Measurements from ENCODE around the gene ZG16. TPM values are rescaled to one million over a fixed set of nuclear protein-coding genes. Genes with fewer than 3 reads are reported as not detected.
"Not testable (repeated sequence)": the region's sequence is repeated elsewhere in the genome, so short reads cannot be mapped to it uniquely, and the experiment has no call there.

ZG16 gene
- total RNA-seq, 1 experiment from 2014 or later: not detected

DNA sequence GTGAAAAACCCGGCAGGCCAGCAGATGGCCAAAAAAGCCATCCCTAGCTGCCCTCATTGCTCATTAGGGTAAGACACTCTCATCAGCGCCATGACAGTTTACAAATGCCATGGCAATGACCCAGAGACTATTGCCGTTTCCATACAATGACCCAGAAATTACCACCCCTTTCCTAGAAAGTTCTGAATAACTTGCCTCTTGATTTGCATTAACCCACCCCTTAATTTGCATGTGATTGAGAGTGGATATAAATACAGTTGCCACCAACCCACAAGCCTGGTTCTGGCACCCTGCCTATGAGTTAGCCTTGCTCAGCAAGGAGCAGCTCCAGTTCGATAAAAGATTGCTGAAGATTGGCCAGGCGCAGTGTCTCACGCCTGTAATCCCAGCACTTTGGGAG, 16.2 kb upstream of the ZG16 start:
- no peak overlapping the region for H3K4me3 ChIP-seq (ENCODE audit: insufficient read depth, low read depth, low read length)
- no peaks in the 10 kb centered on the region for H3K27me3 ChIP-seq (ENCODE audit: control insufficient read depth, insufficient read depth, low read length)
- H3K36me3 ChIP-seq (replicated peaks; ENCODE audit: control insufficient read depth, insufficient read depth, low read length): no peaks in the 10 kb centered on the region
- no peak for DNase-seq

DNA sequence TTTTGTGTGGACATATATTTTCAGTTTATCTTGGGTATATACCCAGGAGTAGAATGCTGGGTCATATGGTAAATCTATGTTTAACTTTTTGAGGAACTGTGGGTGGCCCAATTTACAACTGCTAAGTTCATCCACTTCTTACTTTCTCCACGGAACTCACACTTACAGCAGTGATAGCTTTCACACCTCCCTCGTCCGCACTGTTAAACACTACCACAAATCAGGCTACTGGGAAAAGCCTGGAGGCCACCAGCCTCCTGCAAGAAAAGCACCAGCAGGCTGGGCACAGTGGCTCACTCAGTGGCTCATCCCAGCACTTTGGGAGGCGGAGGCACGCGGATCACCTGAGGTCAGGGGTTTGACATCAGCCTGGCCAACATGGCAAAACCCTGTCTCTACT, 14.7 kb upstream of the ZG16 start:
- Histone ChIP-seq H3K27me3 (ENCODE audit: control insufficient read depth, insufficient read depth, low read length) (no peaks in the 10 kb centered on the region), H3K36me3 (replicated peaks; ENCODE audit: control insufficient read depth, insufficient read depth, low read length) (no peaks in the 10 kb centered on the region), H3K4me3 (ENCODE audit: insufficient read depth, low read depth, low read length) (no peak overlapping the region)
- no peak for DNase-seq

DNA sequence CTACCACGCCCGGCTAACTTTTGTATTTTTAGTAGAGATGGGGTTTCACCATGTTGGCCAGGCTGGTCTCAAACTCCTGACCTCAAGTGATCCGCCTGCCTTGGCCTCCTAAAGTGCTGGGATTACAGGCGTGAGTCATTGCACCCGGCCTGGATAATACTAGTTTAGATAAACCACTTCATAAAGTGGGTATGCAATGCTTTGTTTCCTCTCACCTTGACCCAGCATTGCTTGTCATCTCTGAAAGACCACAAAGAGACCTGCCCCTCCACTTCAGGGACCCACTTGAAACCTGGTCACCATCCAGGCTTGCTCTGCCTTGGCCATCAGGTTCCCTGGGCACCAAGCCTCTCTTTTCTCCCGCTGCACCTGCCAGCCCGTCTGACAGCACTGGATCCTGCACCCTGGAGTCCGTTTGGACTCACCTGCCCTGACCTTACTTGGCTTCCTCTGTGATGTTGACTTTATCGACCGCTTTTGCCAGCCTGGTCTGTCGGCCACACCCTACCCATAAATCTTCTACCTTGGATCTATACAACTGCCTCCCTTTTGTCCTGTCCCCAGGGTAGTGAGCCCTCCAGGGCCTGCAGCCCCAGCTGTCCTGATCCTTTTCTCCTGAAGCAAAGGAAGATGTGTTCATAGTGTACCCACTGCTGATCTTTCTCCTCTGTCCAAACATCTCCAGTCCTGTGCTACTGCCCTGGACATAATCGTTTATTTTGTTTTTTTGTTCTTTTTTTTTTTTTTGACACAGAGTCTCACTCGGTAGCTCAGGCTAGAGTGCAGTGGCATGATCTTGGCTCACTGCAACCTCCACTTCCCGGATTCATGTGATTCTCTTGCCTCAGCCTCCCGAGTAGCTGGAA, 12.7 kb upstream of the ZG16 start:
- Histone ChIP-seq H3K36me3 (replicated peaks; ENCODE audit: control insufficient read depth, insufficient read depth, low read length) (no peaks in the 10 kb centered on the region), H3K4me3 (ENCODE audit: insufficient read depth, low read depth, low read length) (no peak overlapping the region), H3K27me3 (ENCODE audit: control insufficient read depth, insufficient read depth, low read length) (no peaks in the 10 kb centered on the region)
- peak; percentile 5 for DNase-seq

DNA sequence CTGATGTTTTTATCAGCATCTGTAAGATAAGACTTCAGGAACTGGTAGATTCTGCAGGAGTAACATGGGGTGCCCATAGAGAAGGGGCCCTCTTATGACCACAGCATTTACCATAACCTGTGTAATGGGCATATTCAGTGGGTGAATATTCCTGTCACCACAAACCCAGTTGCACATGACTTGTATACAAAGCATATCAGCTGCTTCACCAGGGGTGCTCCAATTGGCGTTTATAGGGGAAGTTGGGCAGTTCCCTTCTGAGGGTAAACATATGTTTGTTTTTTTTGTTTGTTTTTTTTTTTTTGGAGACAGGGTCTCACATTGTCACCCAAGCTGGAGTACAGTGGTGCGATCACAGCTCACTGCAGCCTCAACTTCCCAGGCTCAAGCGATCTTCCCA, 11.5 kb upstream of the ZG16 start:
- Histone ChIP-seq H3K27me3 (ENCODE audit: control insufficient read depth, insufficient read depth, low read length) (no peaks in the 10 kb centered on the region), H3K36me3 (replicated peaks; ENCODE audit: control insufficient read depth, insufficient read depth, low read length) (no peaks in the 10 kb centered on the region), H3K4me3 (ENCODE audit: insufficient read depth, low read depth, low read length) (no peak overlapping the region)
- DNase-seq: no peak

DNA sequence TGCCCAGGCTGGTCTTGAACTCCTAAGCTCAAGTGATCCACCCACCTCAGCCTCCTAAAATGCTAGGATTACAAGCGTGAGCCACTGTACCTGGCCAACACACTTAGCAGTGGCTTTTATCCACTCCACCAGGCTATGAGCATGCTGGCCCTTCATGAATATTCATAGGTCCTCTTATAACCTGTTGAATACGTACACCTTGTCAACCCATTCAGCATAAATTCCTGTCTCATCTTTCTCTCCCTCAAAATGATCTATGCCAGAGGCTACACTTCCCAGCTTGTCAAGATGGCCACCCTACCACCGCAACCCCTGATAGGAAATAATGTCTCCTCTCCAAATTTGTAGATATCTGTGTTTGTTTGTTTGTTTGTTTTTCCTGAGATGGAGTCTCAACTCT, 11.0 kb upstream of the ZG16 start:
- DNase-seq: no peak
- Histone ChIP-seq H3K36me3 (replicated peaks; ENCODE audit: control insufficient read depth, insufficient read depth, low read length) (no peaks in the 10 kb centered on the region), H3K4me3 (ENCODE audit: insufficient read depth, low read depth, low read length) (no peak overlapping the region), H3K27me3 (ENCODE audit: control insufficient read depth, insufficient read depth, low read length) (no peaks in the 10 kb centered on the region)

DNA sequence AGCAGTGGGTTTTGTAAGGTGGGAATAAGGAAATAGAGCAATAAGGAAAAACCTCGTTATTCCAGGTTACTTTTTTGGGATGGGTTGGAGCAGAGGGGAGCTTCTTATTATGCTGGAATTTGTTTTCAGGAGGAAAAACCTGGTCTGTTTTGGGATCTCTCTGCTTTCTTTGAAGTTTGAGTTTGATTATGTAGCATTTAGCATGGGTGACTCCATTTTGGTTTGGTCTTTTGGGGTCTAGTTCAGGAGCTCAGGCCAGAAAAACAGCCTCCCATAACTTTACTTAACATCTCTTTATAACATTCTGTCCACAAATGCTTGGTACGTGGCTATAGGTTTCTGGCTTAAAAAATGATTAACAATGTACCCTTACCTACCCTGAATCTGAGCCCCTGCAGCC, 8.5 kb upstream of the ZG16 start:
- H3K4me3 ChIP-seq (ENCODE audit: insufficient read depth, low read depth, low read length): no peak overlapping the region
- H3K36me3 ChIP-seq (replicated peaks; ENCODE audit: control insufficient read depth, insufficient read depth, low read length): no peaks in the 10 kb centered on the region
- no peaks in the 10 kb centered on the region for H3K27me3 ChIP-seq (ENCODE audit: control insufficient read depth, insufficient read depth, low read length)
- DNase-seq: no peak

DNA sequence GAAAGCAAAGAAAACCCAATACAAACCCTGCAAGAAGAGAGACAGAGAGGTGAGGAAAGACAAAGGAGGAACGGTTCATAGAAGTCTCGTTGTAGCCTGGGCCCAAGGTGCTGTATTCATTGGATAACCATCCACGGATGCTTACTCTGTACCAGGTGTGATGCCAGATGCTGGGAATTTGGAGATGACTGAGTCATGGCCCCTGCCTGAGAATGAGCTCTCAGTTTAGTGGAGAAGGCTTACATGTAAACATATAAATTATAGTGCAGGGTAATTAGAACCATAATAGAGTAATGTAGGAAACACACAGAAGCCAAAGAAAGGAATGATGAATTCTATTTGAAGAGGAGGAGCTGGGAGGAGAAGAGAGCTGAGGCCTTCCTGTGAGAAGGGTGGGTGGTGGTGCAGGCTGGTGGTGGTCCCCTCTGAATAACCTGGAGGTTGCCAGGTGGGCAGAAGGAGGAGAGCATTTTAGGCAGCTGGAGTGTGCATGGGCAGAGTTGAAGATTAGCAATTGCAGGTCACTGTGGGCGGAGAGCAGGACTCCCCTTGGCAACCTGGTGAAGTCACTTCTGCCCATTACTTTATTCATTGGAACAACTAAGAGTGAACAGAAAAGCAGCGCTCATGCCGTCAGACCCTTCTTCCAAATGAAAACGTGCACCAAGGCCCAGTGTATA, 7.7 kb upstream of the ZG16 start:
- Histone ChIP-seq H3K36me3 (replicated peaks; ENCODE audit: control insufficient read depth, insufficient read depth, low read length) (no peaks in the 10 kb centered on the region), H3K4me3 (ENCODE audit: insufficient read depth, low read depth, low read length) (no peak overlapping the region), H3K27me3 (ENCODE audit: control insufficient read depth, insufficient read depth, low read length) (no peaks in the 10 kb centered on the region)
- DNase-seq: peak; percentile 7

DNA sequence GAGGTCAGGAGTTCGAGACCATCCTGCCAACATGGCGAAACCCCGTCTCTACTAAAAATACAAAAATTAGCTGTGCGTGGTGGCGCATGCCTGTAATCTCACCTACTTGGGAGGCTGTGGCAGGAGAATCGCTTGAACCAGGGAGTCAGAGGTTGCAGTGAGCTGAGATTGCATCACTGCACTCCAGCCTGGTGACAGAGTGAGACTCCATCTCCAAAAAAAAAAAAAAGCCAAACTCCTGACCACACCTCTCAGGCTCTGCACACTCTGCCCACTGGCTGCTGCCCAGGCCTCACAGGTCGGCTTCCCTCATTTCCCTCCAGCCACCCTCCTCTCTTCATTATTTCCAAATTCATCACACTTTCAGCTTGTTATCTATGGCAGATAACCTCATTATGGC, 5.7 kb upstream of the ZG16 start:
- not testable (repeated sequence) for H3K27me3 ChIP-seq (ENCODE audit: control insufficient read depth, insufficient read depth, low read length); H3K4me3 ChIP-seq (ENCODE audit: insufficient read depth, low read depth, low read length); H3K36me3 ChIP-seq (replicated peaks; ENCODE audit: control insufficient read depth, insufficient read depth, low read length); DNase-seq

DNA sequence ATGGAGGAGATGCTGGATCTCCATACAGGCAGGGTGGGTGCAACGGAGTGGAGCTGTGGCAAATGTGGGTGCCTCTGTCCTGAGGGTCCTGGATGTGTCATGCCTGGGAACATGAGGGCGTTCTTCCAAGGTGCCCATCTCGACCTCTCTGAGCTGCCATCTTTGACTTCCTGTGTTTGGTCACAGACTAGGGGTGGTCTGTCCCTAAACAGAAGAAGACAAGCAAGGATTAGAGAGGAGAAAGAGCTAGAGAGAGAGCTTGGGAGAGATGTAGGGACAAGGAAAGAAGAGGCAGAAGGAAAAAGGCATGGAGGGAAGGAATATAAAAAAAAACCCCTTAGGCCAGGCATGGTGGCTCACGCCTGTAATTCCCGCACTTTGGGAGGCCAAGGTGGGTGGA, 3.3 kb upstream of the ZG16 start:
- Histone ChIP-seq H3K27me3 (ENCODE audit: control insufficient read depth, insufficient read depth, low read length) (peaks cover 2% of the 10 kb centered on the region), H3K36me3 (replicated peaks; ENCODE audit: control insufficient read depth, insufficient read depth, low read length) (no peaks in the 10 kb centered on the region), H3K4me3 (ENCODE audit: insufficient read depth, low read depth, low read length) (no peak overlapping the region)
- DNase-seq: no peak

DNA sequence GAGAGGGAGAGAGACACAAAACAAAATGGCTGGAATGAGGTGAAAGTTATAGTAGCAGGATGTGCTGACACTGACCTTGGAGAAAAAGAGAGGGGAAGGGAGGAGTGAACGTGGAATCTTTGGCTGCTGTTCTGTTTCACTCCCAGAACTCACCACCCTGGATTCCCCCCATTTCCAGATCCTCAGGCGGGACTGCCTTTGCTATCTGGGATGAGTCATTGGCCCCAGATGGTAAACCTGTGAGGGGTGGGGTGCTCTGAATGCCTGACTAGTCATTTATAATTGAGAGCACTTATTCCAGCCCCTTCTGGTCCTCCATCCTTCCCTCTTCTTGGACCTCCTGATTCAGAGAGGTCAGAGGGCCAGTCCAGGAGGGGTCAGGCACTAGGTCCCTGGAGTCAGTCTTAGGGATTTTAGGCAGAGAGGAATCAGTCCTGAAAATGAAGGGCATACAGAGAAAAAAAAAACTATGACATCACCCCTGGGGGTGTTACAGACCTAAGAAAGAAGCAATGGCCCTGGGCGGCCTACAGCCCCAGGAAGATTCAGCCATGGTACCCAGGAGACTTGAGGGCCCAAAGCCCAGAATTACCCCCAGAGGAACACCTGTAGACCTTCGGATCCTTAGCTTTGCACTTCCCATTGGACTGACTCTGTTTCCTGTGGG, 2.2 kb upstream of the ZG16 start:
- DNase-seq: no peak
- peaks cover 4% of the 10 kb centered on the region for H3K27me3 ChIP-seq (ENCODE audit: control insufficient read depth, insufficient read depth, low read length)
- H3K36me3 ChIP-seq (replicated peaks; ENCODE audit: control insufficient read depth, insufficient read depth, low read length): no peaks in the 10 kb centered on the region
- H3K4me3 ChIP-seq (ENCODE audit: insufficient read depth, low read depth, low read length): no peak overlapping the region

DNA sequence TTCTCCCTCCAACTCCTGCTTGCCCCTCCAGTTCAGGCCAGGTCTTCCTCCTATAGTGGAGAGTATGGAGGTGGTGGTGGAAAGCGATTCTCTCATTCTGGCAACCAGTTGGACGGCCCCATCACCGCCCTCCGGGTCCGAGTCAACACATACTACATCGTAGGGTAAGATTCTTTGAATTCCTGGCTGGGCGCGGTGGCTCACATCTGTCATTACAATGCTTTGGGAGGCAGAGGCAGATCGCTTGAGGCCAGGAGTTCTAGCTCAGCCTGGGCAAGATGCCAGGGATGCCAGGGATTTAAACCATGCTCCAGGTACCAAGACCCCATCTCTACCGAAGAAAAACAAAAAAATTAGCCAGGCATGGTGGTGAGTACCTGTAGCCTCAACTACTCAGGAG, 1.4 kb downstream of the ZG16 start:
- H3K36me3 ChIP-seq (replicated peaks; ENCODE audit: control insufficient read depth, insufficient read depth, low read length): no peaks in the 10 kb centered on the region
- no peak overlapping the region for H3K4me3 ChIP-seq (ENCODE audit: insufficient read depth, low read depth, low read length)
- DNase-seq: no peak
- peaks cover 4% of the 10 kb centered on the region for H3K27me3 ChIP-seq (ENCODE audit: control insufficient read depth, insufficient read depth, low read length)

DNA sequence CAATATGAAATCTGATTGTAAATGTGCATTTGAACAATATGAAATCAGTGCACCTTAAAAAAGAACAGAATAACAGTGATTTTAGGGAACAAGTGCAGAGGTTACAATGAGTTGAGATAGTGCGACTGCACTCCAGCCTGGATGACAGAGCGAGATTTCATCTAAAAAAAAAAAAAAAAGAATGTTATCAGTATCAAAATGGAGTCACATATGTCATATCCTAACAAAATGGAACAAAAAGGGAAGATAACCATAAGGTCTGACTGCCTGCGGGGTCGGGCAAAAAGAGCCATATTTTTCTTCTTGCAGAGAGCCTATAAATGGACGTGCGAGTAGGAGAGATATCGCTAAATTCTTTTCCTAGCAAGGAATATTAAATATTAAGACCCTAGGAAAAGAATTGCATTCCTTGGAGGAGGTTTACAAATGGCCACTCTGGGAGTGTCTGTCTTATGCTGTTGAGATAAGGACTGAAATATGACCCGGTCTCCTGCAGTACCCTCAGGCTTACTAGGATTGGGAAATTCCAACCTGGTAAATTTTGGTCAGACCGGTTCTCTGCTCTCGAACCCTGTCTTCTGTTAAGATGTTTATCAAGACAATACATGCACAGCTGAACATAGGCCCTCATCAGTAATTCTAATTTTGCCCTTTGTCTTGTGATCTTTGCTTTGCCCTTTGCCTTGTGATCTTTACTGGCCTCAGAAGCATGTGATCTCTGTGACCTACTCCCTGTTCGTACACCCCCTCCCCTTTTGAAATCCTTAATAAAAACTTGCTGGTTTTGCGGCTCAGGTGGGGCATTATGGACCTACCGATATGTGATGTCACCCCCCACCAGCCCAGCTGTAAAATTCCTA, 5.3 kb downstream of the ZG16 start:
- H3K4me3 ChIP-seq (ENCODE audit: insufficient read depth, low read depth, low read length); H3K36me3 ChIP-seq (replicated peaks; ENCODE audit: control insufficient read depth, insufficient read depth, low read length); H3K27me3 ChIP-seq (ENCODE audit: control insufficient read depth, insufficient read depth, low read length); DNase-seq: not testable (repeated sequence)

DNA sequence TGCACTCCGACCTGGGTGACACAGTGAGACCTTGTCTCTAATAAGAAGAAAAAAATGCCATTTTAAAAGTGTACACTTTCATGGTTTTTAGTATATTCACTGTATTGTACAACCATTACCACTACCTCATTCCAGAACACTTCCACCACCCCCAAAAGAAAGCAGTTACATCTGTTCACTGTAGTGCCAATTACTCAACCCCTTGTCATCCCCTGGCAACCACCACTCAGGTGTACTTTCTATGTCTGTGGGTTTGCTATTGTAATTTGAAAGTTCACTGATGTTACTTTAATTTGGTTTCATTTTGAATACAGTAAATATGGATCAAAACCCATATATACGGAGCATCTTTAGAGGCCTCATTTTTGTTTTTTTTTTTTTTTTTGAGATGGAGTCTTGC, 6.1 kb downstream of the ZG16 start:
- DNase-seq: no peak
- Histone ChIP-seq H3K27me3 (ENCODE audit: control insufficient read depth, insufficient read depth, low read length) (peaks cover 5% of the 10 kb centered on the region), H3K4me3 (ENCODE audit: insufficient read depth, low read depth, low read length) (no peak overlapping the region), H3K36me3 (replicated peaks; ENCODE audit: control insufficient read depth, insufficient read depth, low read length) (no peaks in the 10 kb centered on the region)

DNA sequence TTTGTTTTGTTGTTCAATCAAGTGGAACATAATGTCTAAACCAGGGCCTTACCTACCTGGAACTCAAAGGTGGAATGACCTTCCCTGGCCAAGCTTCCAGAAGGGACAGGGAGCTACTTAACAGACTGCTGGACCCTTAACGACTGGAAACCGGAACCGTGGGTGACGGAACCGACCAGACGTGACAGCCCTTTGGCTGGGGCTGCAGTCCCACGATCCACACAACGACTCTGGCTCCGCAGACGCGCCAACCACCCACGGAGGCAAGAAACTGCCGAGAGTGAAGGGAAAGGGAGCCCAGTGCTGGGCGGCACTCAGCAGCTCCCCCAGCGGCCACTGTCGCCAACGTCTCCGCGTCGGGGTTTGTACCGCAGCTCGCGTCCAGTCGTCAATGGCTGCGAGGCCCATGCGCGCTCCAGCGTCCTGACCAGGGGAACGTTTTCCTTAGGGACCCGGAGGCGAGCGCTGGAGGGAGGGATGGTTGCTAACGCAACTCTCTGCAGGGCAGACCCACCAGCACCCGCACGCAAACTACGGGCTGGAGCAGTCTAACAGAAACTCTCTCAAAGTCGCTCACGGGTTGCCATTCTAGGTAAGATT, 6.9 kb downstream of the ZG16 start:
- Histone ChIP-seq H3K27me3 (ENCODE audit: control insufficient read depth, insufficient read depth, low read length) (peaks cover 4% of the 10 kb centered on the region), H3K4me3 (ENCODE audit: insufficient read depth, low read depth, low read length) (peak overlapping the region; percentile 26), H3K36me3 (replicated peaks; ENCODE audit: control insufficient read depth, insufficient read depth, low read length) (no peaks in the 10 kb centered on the region)
- DNase-seq: peak; percentile 94

Measured in H7 (cell line).